Heart right ventricle (tissue), 16 donors: ENCODE data around the gene GRIP2. TPM values are rescaled to one million over a fixed set of nuclear protein-coding genes. Genes with fewer than 3 reads are reported as not detected.

Experiments used
- ATAC-seq, 8 donors: fragments of 200-7000 bp; cut with Tn5 transposase; one replicate each; pipeline ENCODE4 v1.9.1; 2020; ENCODE audit warnings: mild to moderate bottlenecking in 8 of 8, moderate library complexity in 8 of 8, moderate number of reproducible peaks in 1 of 8
- DNase-seq, 2 donors: peaks; one replicate each; pipeline ENCODE4 v3.0.0-alpha.2; 2020
- H3K27ac ChIP-seq, 10 donors: fragments of 200-600 bp; sonication (generic) in 2 of 10; one replicate each; pipeline versions ENCODE4 v1.5.0 to v1.8.0; 2020 to 2022; ENCODE audit warnings: mild to moderate bottlenecking in 3 of 10
- H3K27me3 ChIP-seq, 7 donors: fragments of 200-600 bp; one replicate each; pipeline ENCODE4 v1.8.0; 2021 to 2022; ENCODE audit warnings: mild to moderate bottlenecking in 2 of 7
- H3K36me3 ChIP-seq, 9 donors: fragments of 200-600 bp; sonication (generic) in 1 of 9; one replicate each; pipeline versions ENCODE4 v1.5.0 to v1.8.0; 2020 to 2022; ENCODE audit warnings: mild to moderate bottlenecking in 2 of 9
- H3K4me1 ChIP-seq, 9 donors: fragments of 200-600 bp; sonication (generic) in 1 of 9; one replicate each; pipeline versions ENCODE4 v1.5.0 to v1.8.0; 2020 to 2022; ENCODE audit warnings: mild to moderate bottlenecking in 4 of 9
- H3K4me3 ChIP-seq, 10 donors: fragments of 200-600 bp; sonication (generic) in 2 of 10; one replicate each; pipeline versions ENCODE4 v1.5.0 to v1.8.0; 2020 to 2022; ENCODE audit warnings: mild to moderate bottlenecking in 7 of 10, moderate library complexity in 2 of 10
- H3K9me3 ChIP-seq, 11 donors: fragments of 200-600 bp in 10 of 11; sonication (generic) in 2 of 11; one replicate each; pipeline versions ENCODE4 v1.5.0 to v1.8.0; 2013 to 2022; ENCODE audit warnings: mild to moderate bottlenecking in 2 of 11, control low read depth in 1 of 11, moderate library complexity in 1 of 11
- CTCF ChIP-seq, 9 donors: fragments of 200-600 bp; sonication (generic) in 2 of 9; IDR thresholded peaks; one replicate each; pipeline versions ENCODE4 v1.5.0 to v1.8.0; 2021 to 2022; ENCODE audit warnings: antibody characterized with exemption in 9 of 9, mild to moderate bottlenecking in 5 of 9, moderate library complexity in 1 of 9
- WGBS, 2 donors: extraction: QIAGEN DNeasy Blood & Tissue Kit; methylation state at CpG; one replicate each; pipeline ENCODE4 v1.1.7; 2013; ENCODE audit warnings: inconsistent platforms in 1 of 2; 5-methylcytosine and 5-hydroxymethylcytosine counted together
- intact Hi-C, 10 donors: fragments of 100-400 bp; cut with DNase I; formaldehyde crosslinking; loops; one replicate each; pipeline versions ENCODE4 v1.11.1 to v1.14.2; 2022
- polyA plus RNA-seq, 2 donors: library from polyadenylated mRNA; stranded (reverse); fragments of 200-250 nt; gene quantifications; one replicate each; pipeline ENCODE4 v1.2.3, GENCODE V29; 2013
- total RNA-seq, 10 donors: library from RNA; stranded (reverse); fragmentation: NEBNext Ultra II Directional in 3 of 10; extraction: Animal tissue kit (Norgen Biotek cat#: 25700) in 3 of 10; gene quantifications; one replicate each; pipeline versions ENCODE4 v1.2.1 to v1.2.4, GENCODE V29; 2021 to 2023
- donor health status: Arrhythmogenic right ventricular cardiomyopathy.
- donor health status: ischemic (EF 13 %, LVEDD 7.1; RV severe dilation, severe dysfunction).
- donor health status: healthy with polysubstance abuse.
- donor health status: DM: no; HTN: yes; CAD: no.
- donor health status: DM: no; HTN: no; CAD: no.
- donor health status: ischemic (EF 25% LVEDD 6.9; RV normal size, moderate dysfunction).
- donor health status: ischemic (EF 25% LVEDD 5.7; RV mildly dilated, moderate dysfunction).
- donor health status: healthy.
- donor health status: DM: yes; HTN: yes; CAD: no.
- donor health status: Ischemic cardiomyopathy.
- donor health status: ischemic (EF 35%, LVEDD 5.7; RV mildly dilated, moderate dysfunction).
- donor health status: nonischemic (EF 11% LVEDD 7.7; RV severe dilation, severe dysfunction).
- donor health status: DM: yes; HTN: yes; CAD: no.
- donor health status: PGD.
- donor health status: ischemic (EF 29% LVEDD 5.4; RV normal size, mild dysfunction).
- donor health status: nonischemic (EF 23%, LVEDD 6.1; RV moderate dilation, normal function).

Gene GRIP2
- total and polyA plus RNA-seq, 12 donors, result 7.4 to 70.1 (median 39.4) TPM

- DNase-seq, result no peak
- ATAC-seq, result peak in 1 of 8 donors; percentile 46
- Histone ChIP-seq H3K4me3 (no peak overlapping the region), H3K9me3 (no peaks in the 10 kb centered on the region), H3K4me1 (no peaks in the 10 kb centered on the region), H3K36me3 (no peaks in the 10 kb centered on the region), H3K27ac (no peak overlapping the region), H3K27me3 (peaks cover 0 to 69% (median 28%) of the 10 kb centered on the region in 7 donors)
- WGBS, 2 donors, result 76 to 81% methylated on average over 10 of the region's 10 CpGs
- TF ChIP-seq CTCF (IDR thresholded peaks at IDR 0.05), result no peak
- intact Hi-C loops, result no loop called here
Measured at GRCh38 chr3:14565868-14566588, 25.9 kb upstream of the GRIP2 start.

GRCh38 chr3:14564741-14565140 lies 24.6 kb upstream of the GRIP2 start:
- intact Hi-C loops, result no loop called here
- H3K27me3 ChIP-seq, result peaks cover 0 to 65% (median 33%) of the 10 kb centered on the region in 7 donors
- no peaks in the 10 kb centered on the region for H3K4me1 ChIP-seq
- no peak for TF ChIP-seq CTCF (IDR thresholded peaks at IDR 0.05)
- DNase-seq, result no peak
- H3K27ac ChIP-seq, result no peak overlapping the region
- no peaks in the 10 kb centered on the region for H3K9me3 ChIP-seq
- no peaks in the 10 kb centered on the region for H3K36me3 ChIP-seq
- WGBS, 2 donors, result 85 to 88% methylated on average over 10 of the region's 10 CpGs
- H3K4me3 ChIP-seq, result no peak overlapping the region
- ATAC-seq, result no peak

GRCh38 chr3:14563946-14564539 lies 23.9 kb upstream of the GRIP2 start:
- intact Hi-C loops, result no loop called here
- Histone ChIP-seq H3K36me3 (no peaks in the 10 kb centered on the region), H3K27ac (no peak overlapping the region), H3K4me3 (no peak overlapping the region), H3K27me3 (peaks cover 0 to 58% (median 33%) of the 10 kb centered on the region in 7 donors), H3K9me3 (no peaks in the 10 kb centered on the region), H3K4me1 (no peaks in the 10 kb centered on the region)
- TF ChIP-seq CTCF (IDR thresholded peaks at IDR 0.05), result no peak
- WGBS, 2 donors, result 71 to 76% methylated on average over 16 of the region's 16 CpGs
- ATAC-seq (no peak), DNase-seq (no peak)

- no peaks in the 10 kb centered on the region for H3K9me3 ChIP-seq
- intact Hi-C loops, result no loop called here
- DNase-seq (no peak), ATAC-seq (no peak)
- 63 to 64% methylated on average over 14 of the region's 14 CpGs for WGBS, 2 donors
- no peak overlapping the region for H3K4me3 ChIP-seq
- no peaks in the 10 kb centered on the region for H3K36me3 ChIP-seq
- peaks cover 0 to 4% (median 0%) of the 10 kb centered on the region in 9 donors for H3K4me1 ChIP-seq
- H3K27ac ChIP-seq, result no peak overlapping the region
- no peak for TF ChIP-seq CTCF (IDR thresholded peaks at IDR 0.05)
- peaks cover 0 to 53% (median 33%) of the 10 kb centered on the region in 7 donors for H3K27me3 ChIP-seq
Measured at GRCh38 chr3:14562121-14562890, 22.2 kb upstream of the GRIP2 start.
